GDM1 (cell line): Measurements from ENCODE around the gene TNFAIP1.

Experiments used
- DNase-seq: peaks from one replicate; lab custom pipeline; 2025; lab: John Stamatoyannopoulos, UW

The TNFAIP1 gene

GRCh38 chr17:28346199-28346580 lies 10.6 kb downstream of the TNFAIP1 start:
- no peak for DNase-seq

GRCh38 chr17:28346746-28347246 lies 11.2 kb downstream of the TNFAIP1 start:
- no peak for DNase-seq

GRCh38 chr17:28347261-28347891 lies 11.8 kb downstream of the TNFAIP1 start:
- DNase-seq = no peak

GRCh38 chr17:28348979-28349378 lies 13.4 kb downstream of the TNFAIP1 start:
- DNase-seq = no peak

- no peak for DNase-seq
Observed at GRCh38 chr17:28350271-28350670, 14.7 kb downstream of the TNFAIP1 start.

DNA sequence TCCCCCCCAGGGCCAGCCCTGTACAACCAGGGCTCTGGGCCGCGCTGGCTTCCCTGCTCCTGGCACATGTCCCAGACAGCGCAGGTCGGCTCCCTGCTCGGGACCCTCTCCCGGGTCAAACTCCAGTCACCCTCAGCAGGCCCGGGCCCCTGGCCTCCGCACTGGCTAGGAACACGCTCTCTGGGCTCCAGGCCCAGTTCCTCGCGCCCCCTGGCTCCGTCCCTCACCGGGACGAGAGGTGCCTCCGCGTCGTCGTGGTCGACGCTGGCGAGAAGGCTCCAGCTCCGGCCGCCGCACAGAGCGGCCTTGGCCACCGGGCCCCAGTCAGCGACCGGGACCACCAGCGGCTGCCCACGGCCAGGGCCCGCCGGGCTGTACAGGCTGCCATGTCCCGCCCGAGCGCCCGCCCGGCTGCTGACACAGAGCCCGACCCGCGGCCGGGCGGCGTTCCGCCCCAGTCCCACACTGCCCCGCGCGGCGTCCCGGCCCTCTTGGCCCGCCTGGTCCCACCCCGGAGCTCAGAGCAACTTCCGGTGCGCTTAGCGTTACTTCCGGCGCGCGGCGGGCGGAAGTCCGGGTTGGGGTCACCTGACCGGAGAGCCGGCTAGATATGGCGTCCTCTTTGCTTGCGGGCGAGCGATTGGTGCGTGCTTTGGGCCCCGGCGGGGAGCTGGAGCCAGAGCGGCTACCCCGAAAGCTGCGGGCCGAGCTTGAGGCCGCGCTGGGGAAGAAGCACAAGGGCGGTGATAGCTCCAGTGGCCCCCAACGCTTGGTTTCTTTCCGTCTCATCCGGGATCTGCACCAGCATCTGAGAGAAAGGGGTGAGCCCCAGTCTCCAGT lies 21.7 kb downstream of the TNFAIP1 start, which contains the start of gene POLDIP2:
TSS of gene POLDIP2 (minus strand) at position 467 of the 840 bp plus-strand sequence. CDS start at position 388, 79 bp downstream.
- peak; percentile 91 for DNase-seq

DNA sequence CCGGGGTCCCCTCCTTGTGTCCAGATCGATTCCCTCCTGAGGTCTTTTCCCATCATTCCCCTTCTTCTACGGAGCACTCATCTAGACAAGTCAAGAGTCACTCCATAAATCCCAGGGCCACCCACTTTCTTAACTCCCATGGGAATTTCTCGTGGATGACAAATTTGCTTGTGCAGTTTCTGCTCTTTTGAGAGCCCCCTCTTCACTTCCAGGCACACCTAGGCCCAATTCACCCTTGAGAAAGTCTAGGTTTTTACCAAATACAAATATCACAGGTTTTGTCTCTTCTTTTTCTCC lies 22.3 kb downstream of the TNFAIP1 start:
- DNase-seq = no peak

DNA sequence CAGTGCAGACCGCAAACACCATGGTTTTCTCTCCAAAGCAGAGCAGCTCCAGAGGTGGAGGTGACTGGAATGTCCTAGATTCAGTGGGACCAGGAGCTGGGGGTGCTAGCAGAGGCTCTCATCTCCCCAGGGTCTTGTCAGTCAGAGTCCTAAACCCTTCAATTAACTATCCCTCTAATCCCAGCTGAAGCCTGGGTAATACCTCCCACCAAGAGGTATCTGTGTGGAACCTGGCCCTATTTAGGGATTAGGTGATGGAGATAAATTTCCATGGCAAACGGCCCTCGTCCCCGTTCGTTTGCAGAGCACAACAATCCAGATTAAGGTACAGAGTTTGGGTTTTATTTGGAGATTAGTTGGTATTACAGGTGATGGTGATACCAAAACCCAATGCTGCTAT lies 27.6 kb downstream of the TNFAIP1 start:
- DNase-seq = no peak

GRCh38 chr17:28363776-28364650 lies 28.5 kb downstream of the TNFAIP1 start:
- DNase-seq = no peak

DNA sequence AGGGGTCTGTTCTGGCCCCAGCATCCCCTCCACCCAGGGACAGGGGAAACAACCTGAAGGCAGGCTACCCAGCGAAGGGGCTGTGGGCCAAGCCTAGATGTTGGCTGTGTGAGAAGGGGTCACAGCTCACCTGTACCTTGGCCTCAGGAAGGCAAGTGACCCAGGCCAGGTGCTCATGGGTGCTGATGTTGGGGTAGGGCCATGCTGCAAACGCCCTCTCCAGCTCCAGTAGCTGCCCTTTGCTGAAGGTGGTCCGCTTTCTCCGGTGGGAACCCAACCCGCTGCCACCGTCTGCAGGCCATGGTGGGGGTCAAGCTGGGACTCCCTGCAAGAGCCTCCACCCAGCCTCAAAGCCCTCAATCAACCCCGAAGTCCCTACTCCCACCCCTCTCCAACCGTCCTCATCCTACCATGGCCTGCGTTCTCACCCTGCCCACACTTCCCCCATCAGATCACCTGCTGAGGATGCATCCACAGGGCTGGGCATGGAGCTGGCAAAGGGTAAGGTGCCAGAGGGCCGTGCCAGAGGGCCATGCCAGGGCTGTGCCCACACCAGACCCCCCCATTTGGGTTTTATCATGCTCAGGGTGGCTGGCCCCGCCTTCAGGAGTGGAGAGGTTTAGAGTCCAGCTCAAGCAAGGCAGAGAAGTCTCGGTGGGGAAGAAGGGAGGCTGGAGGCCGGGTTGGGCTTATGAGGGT lies 29.3 kb downstream of the TNFAIP1 start, which contains the start of gene SEBOX:
TSS of gene SEBOX (minus strand) at position 535 of the 699 bp plus-strand sequence. CDS start at position 487, 48 bp downstream.
- no peak for DNase-seq

DNA sequence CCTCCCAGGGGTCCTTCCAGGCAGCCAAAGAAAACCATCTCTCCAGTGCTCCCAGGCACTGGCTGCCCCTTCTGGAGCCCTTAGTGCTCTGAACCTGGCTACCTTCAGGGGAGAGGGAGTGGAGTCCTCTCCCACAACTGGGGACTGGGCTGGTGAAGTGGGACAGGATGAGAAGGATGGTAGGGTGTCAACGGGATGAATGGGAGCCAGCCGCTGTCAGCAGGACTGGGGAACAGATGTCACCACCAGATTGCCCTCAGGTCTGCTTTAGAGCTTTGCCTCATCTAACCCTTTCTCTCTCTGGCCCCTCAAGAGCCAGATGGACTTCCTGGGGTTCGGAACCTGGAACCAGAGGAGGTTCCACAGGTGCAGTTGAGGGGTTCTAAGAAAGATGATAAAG lies 29.9 kb downstream of the TNFAIP1 start:
- no peak for DNase-seq

DNA sequence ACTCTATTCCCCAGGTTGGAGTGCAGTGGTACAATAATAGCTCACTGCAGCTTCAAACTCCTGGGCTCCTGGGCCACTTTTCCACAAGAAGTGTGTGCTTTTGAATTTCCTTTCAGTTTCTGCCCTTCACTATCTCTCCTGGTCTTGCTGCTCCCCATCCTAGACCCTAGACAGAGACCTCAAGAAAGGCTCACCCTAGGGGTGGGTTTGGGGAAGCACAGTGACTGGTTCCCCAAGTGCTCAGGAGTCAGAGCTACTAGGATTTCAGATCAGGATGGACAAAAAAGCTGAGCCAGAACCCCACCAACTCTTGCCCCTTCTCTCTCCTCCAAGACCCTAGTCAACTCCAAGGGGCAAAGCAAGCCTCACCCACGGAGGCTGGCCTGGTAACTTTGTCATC lies 31.0 kb downstream of the TNFAIP1 start:
- DNase-seq = no peak

DNA sequence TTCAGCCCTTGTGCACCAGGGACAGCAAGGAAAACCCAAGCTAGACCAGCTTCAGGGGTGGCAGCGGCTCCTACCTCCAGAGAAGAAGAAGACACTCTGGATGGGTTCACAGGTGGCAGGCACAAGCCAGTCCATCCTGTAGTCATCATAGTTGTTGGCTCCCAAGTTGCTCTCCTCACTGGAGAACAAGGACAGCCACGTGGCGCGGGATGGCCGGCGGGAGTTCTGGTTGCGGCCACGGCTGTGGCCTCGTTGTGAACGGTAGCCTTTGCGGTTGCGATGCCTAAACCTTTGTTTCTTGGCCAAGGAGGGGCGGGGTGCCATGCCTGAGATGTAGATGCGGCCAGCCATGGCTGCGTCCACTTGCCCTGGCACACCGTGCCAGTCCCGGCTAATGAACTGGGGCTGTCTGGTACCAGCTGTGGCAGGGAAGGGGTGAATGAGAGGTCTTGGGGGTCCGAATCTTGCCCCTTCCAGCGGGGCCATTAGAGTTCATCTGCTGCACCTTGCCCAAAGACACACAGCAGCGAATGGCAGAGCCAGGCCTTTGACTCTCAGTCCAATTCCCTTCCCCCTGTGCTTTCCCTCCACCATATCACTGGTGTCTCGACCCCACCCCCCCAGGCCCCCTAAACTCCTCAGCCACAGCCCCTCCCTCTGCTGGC lies 32.2 kb downstream of the TNFAIP1 start:
- DNase-seq = no peak

DNA sequence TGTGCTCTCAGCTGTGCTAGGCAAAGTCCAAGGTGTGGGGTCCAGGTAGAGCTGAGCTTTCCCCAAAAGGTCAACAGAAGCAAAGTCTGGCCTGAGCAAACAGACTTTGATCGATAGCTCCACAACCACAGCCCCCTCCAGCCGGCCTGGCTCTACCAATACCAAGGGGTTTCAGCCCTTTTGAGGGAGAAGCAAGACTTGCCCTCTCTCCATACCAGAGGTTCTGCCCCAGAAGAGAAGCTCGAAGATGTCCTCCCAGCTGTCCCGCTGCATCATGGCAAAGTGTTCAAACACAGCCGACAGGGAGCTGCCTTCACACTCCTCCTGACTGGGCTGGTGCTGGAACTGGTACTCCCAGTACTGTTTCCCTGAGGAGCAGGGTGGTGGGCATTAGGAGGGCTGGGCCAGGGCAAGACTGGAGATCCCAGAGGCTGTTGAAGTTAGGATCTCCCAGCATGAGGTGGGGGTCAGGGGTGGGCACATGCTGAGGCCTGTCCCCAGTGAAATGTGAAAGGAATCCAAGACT lies 32.8 kb downstream of the TNFAIP1 start:
- DNase-seq = no peak

DNA sequence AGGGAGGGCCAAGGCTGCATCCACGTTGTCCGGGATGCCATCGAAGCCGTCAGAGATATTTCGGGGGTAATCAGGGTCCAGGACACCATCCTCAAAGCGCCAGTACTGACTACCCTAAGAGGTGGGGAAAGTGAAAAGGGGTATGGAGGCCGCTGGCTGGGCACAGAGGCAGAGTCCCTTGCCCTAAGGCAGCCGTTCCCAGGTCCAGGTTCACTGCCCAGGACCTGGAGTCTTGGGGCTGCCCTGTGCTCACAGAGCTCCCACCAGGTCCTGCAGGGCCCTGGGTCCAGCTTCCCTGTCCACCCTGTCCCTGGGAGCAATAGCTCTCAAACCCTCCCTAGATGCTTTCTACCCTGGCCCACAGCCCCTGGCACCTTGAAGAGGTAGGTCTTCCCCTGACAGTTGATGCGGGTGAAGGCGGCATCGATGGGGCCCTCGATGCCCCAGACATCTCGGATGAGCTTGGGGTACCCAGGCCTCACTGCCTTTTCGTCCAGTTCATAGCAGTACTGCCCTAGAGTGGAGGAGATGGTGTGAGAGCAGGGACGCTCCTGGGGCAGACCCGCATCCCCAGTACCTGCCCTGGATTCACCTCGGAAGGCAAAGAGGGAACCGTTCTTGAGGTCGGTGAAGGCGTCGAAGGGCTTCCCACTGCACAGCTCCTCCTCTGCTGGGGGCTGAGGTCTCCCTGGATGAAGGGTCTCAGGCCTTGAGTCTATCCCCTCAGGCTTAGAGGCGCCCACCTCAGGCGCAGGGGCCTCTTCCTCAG lies 33.5 kb downstream of the TNFAIP1 start:
- no peak for DNase-seq

- no peak for DNase-seq
Observed at GRCh38 chr17:28369684-28370034, 34.1 kb downstream of the TNFAIP1 start.

- DNase-seq = no peak
Observed at GRCh38 chr17:28370035-28370743, 34.6 kb downstream of the TNFAIP1 start, which contains the start of gene VTN. TSS of gene VTN (minus strand) at chr17:28370307. CDS start at chr17:28370203, 104 bp downstream.

- no peak for DNase-seq
Observed at GRCh38 chr17:28370744-28371103, 35.2 kb downstream of the TNFAIP1 start.
